GM19043 (cell line): Measurements from ENCODE around the gene ING4.

ENCODE experiments used
- ATAC-seq: cut with Tn5 transposase; IDR thresholded peaks from one replicate; pipeline ENCODE4 v1.9.1; 2021; ENCODE audit warnings: low read depth; ENCODE audit not compliant: unreplicated experiment

The ING4 gene

DNA sequence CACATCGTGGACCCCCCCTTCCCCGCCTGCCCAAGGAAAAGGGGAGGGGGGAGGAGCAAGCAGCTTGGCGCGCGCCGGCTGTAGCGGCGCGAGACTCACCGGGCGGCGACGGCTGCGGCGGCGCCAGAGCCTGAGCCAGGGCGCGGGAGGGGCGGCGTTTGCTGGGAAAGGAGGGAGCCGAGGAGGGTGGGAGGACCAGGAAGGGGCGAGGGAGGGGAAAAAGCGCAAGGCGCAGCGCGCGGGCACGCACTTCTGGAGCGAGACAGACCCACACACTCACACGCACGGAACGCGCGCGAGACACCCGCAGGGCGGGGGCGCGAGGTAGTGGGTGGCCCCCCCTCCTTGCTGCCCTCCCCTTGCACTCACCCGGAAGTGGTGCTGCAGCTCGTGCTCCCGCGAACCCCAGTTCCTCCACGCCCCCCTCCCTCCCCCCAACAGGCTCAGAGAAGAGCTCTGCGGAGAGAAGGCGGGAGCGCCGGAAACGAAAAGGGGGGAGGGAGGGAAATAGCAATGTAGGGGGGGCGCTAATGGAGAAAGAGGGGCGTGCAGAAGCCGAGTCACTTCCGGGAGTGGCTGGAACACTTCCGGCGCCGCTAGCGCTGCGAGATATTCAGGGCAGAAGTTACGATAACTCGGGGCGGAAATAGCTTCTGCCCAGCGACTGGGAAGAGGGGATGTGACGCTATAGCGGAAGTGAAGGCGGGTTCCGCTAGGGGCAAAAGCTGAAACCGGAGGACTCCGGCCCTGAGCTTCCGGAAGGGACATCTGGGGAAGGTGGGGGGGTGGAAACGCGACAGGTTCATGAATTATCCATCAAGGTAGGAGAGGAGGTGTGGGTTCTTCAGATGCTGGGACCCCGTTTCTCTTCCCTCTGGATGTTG is 26.3 kb upstream of the ING4 start, which contains the start of gene ZNF384:
Gene ZNF384 (minus strand): TSS at position 377 of the 884 bp plus-strand sequence. CDS start 9,855 bp downstream, outside the sequence.
- peak; percentile 83 for ATAC-seq

DNA sequence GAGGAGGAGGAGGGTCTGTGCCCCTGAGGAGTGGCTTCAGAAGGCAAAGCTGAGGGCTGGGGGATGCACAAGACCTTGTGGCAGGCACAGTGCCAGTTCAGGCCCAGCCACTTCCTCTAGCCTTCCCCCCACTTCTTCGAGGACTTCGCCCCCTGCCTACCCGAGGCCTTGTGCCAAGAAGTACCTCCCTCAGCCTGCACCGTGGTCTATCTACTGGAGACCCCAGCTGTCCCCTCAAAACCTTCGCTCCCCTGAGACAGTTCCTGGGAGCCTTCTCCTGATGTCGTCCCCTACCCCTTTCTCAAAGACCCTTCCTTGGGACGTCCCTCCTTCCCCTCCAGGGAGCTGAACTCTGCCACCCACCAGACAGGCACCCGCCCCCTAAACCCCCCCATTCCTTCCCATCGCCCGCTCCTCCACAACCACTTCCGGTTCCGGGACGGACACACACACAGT is 25.7 kb upstream of the ING4 start:
- no peak for ATAC-seq

DNA sequence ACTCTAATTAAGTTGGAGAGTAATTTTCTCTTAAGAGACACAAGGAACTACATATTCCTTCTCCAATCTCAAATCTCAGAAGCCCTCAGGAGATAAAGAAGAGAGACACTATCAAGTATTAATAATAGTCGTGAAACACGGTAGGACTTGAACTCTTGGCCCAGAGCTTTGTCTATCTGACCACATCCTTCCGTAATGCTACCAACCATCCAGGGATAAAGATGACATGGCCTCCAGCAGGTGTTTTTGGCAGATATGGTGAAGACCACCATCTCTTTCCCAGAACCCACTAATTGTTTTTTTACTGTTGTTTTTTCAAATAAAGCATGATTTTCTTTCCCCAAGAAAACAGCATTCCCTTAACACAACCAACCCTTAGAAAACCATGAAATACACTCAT is 22.9 kb upstream of the ING4 start:
- no peak for ATAC-seq

DNA sequence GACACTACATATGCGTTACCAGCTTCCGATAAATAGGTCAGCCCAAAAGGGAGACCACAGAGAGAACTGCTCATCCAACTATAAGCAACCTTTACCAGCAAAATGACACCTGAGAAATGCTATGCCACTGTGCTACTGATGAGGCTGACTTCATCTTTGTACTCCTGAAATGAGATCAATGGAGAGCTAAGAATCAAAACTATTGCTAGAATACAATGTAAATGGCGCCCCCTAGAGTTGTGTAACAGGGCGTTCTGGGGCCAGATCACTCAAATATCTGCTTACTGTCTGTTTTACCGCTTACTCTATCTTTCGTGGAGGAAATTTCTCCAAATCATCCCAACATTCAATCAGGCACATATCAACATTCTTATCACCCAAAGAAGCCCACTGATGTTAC is 21.7 kb upstream of the ING4 start:
- ATAC-seq: no peak

DNA sequence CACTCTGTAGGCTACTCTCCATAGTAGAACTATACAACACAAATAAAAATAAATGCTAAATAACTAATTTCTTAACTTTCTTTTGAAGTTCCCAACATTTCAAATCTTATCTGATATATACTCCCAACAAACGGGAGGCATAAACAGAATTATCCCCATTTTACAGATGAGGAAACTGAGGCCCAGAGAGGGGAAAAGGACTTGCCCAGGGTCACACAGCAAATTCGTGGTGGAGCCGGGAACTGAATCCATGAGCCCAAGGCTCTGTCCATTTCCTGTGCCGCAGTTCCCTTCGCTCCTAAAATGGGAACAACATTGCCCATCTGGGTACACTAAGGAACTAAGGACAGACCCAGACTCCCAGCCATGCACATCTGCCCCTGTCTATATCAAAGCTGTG is 14.0 kb upstream of the ING4 start:
- ATAC-seq: no peak

DNA sequence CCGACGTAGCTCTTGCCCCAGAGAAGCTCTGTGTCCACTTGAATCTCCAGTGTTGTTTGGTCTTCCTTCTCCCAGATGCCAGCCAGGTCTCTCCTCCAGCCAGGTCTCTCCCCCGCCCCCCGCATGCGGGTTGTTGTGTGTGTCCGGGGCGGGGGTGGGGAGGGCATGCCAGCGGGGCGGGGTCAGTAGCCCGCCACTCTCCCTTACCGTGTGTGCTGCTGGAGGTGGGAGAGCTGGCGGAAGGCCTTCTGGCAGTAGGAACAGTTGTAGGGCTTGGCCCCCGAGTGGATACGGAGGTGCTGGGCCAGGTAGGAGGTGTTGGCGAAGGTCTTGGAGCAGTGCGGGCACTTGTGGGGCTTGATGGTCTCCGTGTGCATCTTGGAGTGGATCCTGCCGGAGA is 9.2 kb upstream of the ING4 start:
- ATAC-seq: no peak

DNA sequence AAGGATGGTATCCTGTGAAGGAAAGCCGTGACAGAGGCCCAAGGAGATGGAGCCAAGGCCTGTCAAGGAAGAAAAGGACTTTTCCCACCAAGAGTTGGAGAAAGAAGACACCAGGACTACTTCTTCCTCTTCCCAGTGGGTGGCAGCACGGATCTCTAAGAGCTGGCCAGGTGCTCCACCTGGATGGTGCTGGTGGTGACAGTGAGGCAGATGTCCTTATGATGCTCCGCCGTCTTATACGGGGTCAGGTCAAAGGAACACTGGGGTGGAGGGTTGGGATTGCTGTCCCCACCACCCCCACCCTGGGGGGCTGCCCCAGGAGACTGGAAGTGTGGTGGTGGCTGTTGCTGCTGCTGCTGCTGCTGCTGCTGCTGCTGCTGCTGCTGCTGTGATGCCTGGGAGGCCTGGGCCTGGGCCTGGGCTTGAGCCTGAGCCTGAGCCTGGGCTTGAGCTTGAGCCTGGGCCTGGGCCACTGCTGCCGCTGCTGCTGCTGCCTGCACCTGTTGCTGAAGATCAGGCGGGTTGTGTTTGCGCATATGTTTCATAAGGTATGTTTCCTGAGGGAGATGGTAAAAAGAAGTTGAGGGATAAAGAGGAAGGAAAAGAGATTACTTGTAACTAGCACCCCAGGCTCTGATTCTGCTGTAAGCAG is 4.8 kb upstream of the ING4 start:
- ATAC-seq: no peak

DNA sequence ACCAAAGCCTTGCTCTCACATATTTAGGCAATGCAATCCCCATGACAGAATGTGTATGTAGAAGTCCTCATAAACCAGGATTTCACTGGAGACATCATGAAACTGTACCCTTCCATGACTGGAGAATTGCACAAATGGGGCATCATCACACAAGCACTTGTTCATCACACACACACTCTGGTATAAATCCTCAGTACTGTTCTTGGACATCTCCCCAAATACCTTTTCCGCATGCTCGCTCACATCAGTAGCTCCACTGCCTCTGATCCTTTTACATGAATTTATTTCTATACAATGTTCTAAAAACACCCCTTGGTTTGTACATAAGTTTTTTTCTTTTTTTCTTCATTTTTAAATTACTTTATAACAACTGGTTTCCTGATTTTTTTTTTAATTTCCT is 3.3 kb upstream of the ING4 start:
- ATAC-seq: no peak

DNA sequence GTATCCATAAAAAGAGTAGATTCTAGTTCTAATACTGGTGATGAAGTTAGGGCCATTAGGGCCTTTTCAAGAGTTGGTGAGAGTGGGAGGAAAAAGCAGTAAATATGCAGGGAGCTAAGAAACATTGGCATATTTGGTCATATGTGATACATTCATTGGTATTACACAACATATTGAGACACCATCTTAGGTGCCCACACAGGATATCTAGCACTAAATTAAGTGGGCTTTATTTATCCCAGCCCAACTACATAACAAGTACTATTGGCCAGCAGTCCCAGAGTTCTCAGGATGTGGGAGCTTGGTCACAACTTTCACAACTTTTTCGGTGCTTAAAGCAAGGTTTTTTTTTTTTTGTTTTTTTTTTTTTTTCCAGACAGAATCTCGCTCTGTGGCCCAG is 2.0 kb upstream of the ING4 start:
- no peak for ATAC-seq

DNA sequence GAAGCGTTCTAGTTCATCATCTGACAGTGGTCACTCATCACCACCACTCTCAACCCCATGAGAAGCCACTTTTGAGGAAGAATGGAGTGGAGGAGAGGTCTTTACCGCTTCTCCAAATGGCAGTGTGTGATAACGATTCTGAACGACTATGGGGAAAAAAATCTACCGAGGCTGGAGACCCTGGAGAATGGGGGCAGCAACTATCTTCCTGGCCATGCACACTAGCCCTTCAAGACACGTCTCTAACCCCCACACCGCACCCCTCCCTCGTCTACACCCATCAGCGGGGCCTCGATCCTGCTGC is 365 bp downstream of the ING4 start:
- ATAC-seq: no peak

DNA sequence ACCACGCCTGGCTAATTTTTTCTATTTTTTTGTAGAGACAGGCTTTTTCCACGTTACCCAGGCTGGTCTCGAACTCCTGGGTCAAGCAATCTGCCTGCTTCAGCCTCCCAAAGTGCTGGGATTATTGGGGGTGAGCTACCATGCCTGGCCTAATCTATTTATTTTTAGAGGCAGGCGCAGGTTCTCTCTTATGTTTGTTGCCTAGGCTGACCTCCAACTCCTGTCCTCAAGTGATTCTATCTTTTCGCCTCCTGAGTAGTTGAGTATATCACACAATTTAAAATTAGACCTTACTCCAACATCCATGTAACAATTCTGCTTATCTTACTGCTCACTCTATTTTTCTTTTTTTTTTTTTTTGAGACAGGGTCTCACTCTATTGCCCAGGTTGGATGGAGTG is 8.9 kb downstream of the ING4 start:
- ATAC-seq: no peak

DNA sequence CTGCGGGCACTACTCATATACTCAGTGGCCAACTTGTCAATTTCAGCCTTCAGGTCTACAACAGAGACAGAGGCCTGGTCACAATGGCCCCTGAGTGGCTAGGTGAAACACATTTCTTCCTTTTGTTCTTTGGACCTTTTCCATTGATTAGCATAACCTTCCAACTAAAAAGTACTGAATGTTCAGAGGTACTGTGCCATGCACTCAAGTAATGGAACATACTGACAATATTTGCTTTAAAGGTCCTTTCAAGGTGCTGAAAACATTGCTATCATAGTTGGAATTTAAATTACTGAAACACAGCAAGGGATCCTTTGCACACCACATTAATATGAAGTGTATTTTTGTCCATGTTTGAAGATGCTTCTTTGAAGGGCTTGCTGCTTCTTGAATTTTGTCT is 9.6 kb downstream of the ING4 start:
- no peak for ATAC-seq

DNA sequence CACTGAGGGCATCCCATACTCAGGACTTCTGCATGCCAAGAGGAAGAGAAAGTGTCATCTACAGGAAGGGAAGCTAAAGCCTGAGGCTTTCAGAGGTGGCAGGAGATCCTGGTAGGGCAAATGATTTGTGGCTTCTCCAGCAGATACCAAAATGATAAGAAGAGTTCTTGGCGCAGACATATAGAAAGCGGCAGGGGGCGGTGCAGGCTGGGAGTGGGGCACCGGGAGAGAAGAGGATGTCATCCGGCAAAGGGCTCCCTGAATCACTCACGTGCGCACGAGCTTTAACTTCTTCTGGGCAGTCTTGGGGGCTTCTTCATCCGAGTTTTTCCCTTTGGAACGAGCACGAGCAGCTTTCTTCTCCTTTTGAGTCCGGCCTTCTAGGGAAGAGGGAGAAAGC is 10.5 kb downstream of the ING4 start:
- ATAC-seq: no peak

DNA sequence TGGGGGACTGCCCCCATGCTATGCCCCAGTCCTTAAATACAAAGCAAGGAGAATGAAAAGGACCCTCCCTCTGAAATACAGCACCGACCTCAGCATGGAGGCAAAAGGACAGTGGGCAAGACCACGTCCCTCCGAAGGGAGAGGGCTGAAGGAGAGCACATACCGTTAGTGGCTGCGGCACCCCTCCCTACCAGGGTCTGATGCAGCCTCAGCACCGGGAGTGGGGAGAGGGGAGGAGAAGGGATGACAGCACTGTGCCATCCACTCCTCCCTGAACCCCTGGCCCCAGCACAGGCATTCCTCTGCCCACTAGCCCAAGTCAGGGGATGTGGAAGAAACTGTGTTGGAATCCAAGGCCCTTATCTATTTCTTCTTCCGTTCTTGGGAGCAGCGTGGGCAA is 12.1 kb downstream of the ING4 start:
- ATAC-seq: no peak

DNA sequence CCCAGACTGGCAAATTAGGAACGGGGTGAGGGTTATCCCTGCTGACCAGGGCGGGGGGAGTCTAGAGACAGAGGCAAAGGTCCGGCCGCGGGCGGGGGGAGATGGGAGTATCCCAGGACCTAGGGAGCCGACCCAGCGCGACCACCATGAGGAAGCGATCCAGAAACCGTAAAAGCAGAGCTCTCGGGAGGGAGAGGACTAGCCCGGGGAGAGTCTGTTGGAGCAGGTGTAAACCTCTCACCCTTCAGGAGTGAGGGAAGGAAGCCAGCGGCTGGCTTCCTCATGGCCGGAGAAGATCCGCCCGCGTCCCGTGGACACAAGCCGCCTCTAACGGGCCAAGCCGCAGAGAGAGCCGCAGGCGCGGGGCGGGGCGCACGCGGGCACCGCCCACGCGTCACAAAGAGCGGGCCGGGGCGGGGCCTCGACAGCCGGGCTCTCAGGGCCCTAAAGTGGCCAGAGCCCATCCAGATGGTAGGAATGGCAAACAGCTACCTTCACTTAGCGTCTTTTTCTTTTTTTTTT is 15.8 kb downstream of the ING4 start, which contains the start of gene ACRBP:
Gene ACRBP (minus strand): TSS at position 350 of the 522 bp plus-strand sequence. CDS start 66 bp downstream, at position 284.
- no peak for ATAC-seq

DNA sequence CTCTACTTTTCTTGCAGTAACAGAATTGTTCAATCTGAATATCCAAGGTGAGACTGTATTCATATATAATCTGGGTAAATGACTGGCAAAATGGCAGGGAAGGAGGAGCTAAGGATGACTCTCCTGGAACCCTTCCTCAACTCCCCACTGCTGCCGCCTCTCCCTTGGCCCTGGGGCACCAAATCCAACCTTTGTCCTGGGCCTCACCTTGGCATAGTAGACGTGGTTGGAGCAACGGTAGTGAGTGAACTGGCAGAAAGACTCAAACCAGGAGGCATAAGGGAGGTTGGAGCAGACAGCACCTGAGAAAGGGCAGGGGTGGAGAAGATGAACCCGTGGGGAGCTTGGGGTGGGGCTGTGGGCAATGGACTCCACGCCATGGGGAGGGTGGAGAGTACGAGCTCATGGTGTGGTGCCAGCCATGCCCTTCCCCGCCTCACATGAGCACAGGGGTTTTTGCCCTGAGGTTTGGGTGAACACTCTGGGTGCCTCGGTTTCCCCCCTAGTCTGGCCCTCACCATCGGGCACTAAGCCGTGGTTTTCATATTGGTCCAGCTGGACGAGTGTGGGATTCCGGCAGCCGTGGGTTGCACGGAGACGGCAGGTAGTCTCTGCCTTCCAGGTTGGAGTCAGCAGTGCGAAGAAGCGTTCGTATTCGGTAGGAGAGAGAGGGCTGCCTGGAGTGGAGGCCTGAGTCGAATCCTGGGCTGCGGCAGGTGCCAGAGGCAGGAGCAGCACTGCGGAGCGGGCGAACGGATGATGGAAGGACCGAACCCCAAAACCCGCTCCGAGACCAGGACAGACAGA is 16.4 kb downstream of the ING4 start:
- ATAC-seq: no peak

DNA sequence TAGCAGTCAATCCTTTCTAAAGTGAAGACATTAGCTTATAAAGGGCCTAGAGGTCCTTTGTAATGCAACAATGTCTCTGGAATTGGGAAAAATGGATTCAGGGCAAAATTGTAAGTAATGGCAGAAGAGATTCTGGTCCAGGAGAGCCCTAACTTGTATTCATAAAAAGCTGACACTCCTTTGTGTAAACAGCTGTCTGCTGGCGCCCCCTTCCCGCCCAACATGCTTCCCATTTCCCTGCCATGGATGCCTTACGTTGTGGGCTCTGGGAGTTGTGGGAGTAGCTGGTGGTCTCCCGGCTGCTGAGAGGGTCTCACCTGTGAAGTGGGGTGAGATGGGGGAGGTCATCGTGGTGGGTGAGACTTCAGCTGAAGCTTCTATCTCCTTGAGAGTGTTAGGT is 18.0 kb downstream of the ING4 start:
- no peak for ATAC-seq

DNA sequence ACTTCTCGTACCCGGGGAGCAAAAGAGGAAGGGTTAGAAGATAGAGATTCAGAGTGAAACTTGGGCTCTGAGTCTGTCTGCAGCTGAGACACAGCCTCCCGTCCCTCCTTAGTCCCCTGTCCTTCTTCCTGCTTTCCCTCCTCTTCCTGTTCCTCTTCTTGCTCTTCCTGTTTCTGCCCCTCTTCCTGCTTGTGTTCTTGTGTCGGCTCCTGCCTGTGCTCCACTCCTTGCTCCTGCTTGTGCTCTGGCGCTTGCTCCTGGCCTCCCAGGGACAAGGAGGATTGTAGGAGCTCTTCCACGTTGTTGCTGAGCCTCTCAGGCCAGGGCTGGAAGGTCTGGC is 18.7 kb downstream of the ING4 start:
- no peak for ATAC-seq

DNA sequence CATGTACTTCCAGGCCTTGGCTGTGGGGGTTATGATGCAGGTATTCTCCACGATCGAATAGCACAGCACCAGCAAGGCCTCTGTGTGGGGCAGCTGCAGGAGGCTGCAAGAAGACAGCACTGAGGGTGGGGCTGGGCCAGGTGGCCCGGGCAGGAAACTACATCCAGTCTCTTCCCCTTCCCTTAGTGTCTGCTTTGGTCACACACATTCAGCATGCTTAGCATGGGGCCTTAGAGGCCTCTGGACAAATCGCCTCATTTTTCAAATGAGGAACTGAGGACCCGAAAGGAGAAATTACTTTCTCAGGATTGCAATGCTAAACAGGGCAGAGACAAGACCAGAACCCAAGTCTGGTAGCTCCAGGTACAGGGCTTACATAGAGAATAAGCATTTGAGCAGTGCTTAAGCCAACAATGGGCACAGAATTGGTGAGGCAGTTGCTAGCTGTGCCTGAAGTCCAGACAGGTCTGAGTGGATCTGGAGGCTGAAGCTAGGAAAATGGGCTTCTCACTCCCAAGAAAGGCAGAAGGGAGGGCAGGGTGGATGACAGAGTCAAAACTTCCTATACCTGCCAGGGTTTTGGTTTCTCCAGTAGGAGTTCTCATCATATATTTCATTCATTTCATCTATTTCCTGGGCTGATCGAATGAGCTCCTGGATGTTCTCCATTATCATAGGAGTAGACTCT is 19.2 kb downstream of the ING4 start:
- ATAC-seq: no peak

DNA sequence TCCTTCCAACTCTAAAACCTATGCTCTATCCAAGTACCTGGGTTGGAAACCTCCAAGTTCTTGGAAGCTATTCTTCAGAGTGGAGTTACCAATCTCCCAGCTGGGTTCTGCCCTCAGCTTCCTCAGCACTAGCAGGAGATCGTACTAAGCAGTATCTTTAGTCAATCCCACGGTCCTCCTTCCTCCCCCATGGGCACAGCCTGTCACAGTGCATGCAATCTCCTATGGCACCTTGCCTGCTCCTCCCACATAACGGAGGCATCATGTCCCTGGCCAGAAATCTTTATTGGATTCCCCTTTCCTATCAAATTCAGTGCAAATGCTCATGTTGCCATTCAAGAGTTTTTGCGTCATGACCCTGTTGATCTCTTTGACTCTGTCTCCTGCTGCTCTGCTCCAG is 21.8 kb downstream of the ING4 start:
- no peak for ATAC-seq

DNA sequence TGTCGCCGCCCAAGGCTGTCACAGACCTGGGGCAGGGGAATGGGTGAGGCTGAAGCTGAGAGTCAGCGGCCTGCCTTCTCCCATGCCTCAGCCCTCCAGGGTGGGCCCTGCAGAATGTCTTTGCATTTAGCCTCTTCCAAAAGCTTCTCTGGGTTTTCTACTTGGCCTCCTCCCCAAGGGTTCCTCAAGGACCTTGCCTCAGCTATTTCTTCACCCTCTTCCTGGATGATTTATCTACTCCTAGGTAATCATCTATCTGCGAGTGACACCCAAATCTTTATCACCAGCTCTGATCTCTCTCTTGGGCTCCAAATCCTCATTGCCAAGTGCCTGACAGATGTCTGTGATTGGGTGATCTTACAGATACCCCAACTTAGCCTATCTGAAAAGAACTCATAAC is 22.4 kb downstream of the ING4 start:
- ATAC-seq: no peak
